ENCODE results near the gene RRBP1. TPM values are rescaled to one million over a fixed set of nuclear protein-coding genes. Genes with fewer than 3 reads are reported as not detected.

The RRBP1 gene
- total and polyA plus RNA-seq, 4 donors, result 75.4 to 202 (median 130) TPM

DNA sequence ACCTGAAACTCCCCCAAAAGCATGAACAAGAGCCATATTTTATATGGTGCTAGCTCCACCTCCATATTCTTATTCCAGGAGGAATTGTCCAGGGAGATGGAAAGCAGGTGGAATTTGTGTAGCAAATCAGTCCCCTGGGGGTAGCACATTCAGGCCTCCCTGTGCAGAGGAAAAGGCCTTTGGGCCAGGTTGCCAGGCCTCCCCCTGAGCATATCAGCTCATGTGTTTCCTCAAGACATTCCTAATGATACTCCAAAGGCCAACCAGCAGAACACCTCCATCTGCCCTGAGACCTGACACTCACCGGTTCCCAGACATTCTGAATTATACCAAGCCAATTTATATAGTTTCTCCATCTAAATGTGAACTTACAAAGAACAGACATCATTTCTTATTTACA lies 15.1 kb upstream of the RRBP1 start:
- Histone ChIP-seq H3K9me3 (ENCODE audit: control insufficient read depth in 4 of 4, low read length in 3 of 4) (no peaks in the 10 kb centered on the region), H3K4me1 (ENCODE audit: control insufficient read depth in 4 of 4, insufficient read depth in 4 of 4, low read length in 3 of 4) (no peaks in the 10 kb centered on the region), H3K27ac (ENCODE audit: low read depth in 1 of 2, low read length in 2 of 2) (no peak overlapping the region), H3K9ac (ENCODE audit: low read depth in 1 of 2, low read length in 2 of 2) (no peak overlapping the region), H3K36me3 (ENCODE audit: control insufficient read depth in 4 of 4, insufficient read depth in 3 of 4, low read depth in 1 of 4, low read length in 3 of 4) (no peaks in the 10 kb centered on the region), H3K27me3 (ENCODE audit: control insufficient read depth in 4 of 4, insufficient read depth in 4 of 4, low read length in 3 of 4) (no peaks in the 10 kb centered on the region), H3K4me3 (ENCODE audit: low read depth in 1 of 3, low read length in 3 of 3) (no peak overlapping the region)
- DNase-seq (ENCODE audit: low spot score), result no peak
- WGBS, result 95% methylated on average over 1 of the region's 1 CpG
- TF ChIP-seq FOXA2 (IDR thresholded peaks at IDR 0.05), result no peak
- TF ChIP-seq HNF4G (IDR thresholded peaks at IDR 0.05), result no peak
- TF ChIP-seq YY1 (IDR thresholded peaks at IDR 0.05), result no peak
- no peak for TF ChIP-seq HNF4A (conservative IDR thresholded peaks at IDR 0.05)
- TF ChIP-seq, protein P1, sequence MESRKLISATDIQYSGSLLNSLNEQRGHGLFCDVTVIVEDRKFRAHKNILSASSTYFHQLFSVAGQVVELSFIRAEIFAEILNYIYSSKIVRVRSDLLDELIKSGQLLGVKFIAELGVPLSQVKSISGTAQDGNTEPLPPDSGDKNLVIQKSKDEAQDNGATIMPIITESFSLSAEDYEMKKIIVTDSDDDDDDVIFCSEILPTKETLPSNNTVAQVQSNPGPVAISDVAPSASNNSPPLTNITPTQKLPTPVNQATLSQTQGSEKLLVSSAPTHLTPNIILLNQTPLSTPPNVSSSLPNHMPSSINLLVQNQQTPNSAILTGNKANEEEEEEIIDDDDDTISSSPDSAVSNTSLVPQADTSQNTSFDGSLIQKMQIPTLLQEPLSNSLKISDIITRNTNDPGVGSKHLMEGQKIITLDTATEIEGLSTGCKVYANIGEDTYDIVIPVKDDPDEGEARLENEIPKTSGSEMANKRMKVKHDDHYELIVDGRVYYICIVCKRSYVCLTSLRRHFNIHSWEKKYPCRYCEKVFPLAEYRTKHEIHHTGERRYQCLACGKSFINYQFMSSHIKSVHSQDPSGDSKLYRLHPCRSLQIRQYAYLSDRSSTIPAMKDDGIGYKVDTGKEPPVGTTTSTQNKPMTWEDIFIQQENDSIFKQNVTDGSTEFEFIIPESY (IDR thresholded peaks at IDR 0.05), result no peak

DNA sequence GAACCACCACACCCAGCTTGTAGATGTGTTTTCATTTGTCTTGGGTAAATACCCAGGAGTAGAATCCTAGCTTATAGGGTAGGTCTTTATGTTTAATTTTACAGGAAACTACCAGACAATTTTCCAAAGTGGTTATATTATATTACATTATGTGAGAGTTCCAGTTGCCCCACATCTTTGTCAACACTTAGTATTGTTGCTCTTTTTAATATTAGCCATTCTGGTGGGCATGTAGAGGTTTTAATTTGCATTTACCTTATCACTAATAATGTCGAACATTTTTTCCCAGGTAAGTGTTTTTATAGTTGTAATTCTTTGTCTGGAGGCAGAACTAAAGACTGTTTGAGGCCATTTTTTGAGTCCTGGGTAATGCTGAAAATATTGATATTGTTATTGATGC lies 14.2 kb upstream of the RRBP1 start:
- Histone ChIP-seq H3K9me3 (ENCODE audit: control insufficient read depth in 4 of 4, low read length in 3 of 4) (no peaks in the 10 kb centered on the region), H3K4me3 (ENCODE audit: low read depth in 1 of 3, low read length in 3 of 3) (no peak overlapping the region), H3K36me3 (ENCODE audit: control insufficient read depth in 4 of 4, insufficient read depth in 3 of 4, low read depth in 1 of 4, low read length in 3 of 4) (no peaks in the 10 kb centered on the region), H3K9ac (ENCODE audit: low read depth in 1 of 2, low read length in 2 of 2) (no peak overlapping the region), H3K4me1 (ENCODE audit: control insufficient read depth in 4 of 4, insufficient read depth in 4 of 4, low read length in 3 of 4) (no peaks in the 10 kb centered on the region), H3K27me3 (ENCODE audit: control insufficient read depth in 4 of 4, insufficient read depth in 4 of 4, low read length in 3 of 4) (no peaks in the 10 kb centered on the region), H3K27ac (ENCODE audit: low read depth in 1 of 2, low read length in 2 of 2) (no peak overlapping the region)
- TF ChIP-seq SP1 (IDR thresholded peaks at IDR 0.05) (no peak), HNF4A (conservative IDR thresholded peaks at IDR 0.05) (no peak), EGR1 (IDR thresholded peaks at IDR 0.05; ENCODE audit: low read depth in 2 of 2) (no peak), ATF3 (IDR thresholded peaks at IDR 0.05) (no peak), NR2F2 (IDR thresholded peaks at IDR 0.05) (no peak), CTCF (IDR thresholded peaks at IDR 0.05; ENCODE audit: low read depth, low read length, missing input control) (no peak), FOXA2 (IDR thresholded peaks at IDR 0.05) (no peak), FOXA1 (IDR thresholded peaks at IDR 0.05) (no peak), RAD21 (IDR thresholded peaks at IDR 0.05) (no peak)
- TF ChIP-seq, protein P1 (IDR thresholded peaks at IDR 0.05), result no peak
- TF ChIP-seq, protein P2, sequence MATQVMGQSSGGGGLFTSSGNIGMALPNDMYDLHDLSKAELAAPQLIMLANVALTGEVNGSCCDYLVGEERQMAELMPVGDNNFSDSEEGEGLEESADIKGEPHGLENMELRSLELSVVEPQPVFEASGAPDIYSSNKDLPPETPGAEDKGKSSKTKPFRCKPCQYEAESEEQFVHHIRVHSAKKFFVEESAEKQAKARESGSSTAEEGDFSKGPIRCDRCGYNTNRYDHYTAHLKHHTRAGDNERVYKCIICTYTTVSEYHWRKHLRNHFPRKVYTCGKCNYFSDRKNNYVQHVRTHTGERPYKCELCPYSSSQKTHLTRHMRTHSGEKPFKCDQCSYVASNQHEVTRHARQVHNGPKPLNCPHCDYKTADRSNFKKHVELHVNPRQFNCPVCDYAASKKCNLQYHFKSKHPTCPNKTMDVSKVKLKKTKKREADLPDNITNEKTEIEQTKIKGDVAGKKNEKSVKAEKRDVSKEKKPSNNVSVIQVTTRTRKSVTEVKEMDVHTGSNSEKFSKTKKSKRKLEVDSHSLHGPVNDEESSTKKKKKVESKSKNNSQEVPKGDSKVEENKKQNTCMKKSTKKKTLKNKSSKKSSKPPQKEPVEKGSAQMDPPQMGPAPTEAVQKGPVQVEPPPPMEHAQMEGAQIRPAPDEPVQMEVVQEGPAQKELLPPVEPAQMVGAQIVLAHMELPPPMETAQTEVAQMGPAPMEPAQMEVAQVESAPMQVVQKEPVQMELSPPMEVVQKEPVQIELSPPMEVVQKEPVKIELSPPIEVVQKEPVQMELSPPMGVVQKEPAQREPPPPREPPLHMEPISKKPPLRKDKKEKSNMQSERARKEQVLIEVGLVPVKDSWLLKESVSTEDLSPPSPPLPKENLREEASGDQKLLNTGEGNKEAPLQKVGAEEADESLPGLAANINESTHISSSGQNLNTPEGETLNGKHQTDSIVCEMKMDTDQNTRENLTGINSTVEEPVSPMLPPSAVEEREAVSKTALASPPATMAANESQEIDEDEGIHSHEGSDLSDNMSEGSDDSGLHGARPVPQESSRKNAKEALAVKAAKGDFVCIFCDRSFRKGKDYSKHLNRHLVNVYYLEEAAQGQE (IDR thresholded peaks at IDR 0.05), result no peak
- 91% methylated on average over 1 of the region's 1 CpG for WGBS
- no peak for DNase-seq (ENCODE audit: low spot score)
